GM23248 (cell line): Measurements from ENCODE around the gene JAK2.

Source experiments
- EZH2 ChIP-seq: fragments of 200-600 bp; sonication (generic); IDR thresholded peaks from 2 replicates; pipeline ENCODE4 v1.6.1; 2018; ENCODE audit warnings: antibody characterized with exemption, mild to moderate bottlenecking; ENCODE audit not compliant: insufficient read depth, poor library complexity, severe bottlenecking
- EZH2phosphoT487 ChIP-seq: fragments of 200-600 bp; sonication (generic); IDR thresholded peaks from 2 replicates; pipeline ENCODE4 v1.6.1; 2018; ENCODE audit warnings: antibody characterized with exemption, moderate library complexity, mild to moderate bottlenecking, low read depth; ENCODE audit not compliant: insufficient read depth

GRCh38 chr9:5013374-5013773, 28.3 kb downstream of the JAK2 start:
- no peak for TF ChIP-seq EZH2phosphoT487
- no peak for TF ChIP-seq EZH2
